ENCODE results near the gene CASK.

The CASK gene, protein sequence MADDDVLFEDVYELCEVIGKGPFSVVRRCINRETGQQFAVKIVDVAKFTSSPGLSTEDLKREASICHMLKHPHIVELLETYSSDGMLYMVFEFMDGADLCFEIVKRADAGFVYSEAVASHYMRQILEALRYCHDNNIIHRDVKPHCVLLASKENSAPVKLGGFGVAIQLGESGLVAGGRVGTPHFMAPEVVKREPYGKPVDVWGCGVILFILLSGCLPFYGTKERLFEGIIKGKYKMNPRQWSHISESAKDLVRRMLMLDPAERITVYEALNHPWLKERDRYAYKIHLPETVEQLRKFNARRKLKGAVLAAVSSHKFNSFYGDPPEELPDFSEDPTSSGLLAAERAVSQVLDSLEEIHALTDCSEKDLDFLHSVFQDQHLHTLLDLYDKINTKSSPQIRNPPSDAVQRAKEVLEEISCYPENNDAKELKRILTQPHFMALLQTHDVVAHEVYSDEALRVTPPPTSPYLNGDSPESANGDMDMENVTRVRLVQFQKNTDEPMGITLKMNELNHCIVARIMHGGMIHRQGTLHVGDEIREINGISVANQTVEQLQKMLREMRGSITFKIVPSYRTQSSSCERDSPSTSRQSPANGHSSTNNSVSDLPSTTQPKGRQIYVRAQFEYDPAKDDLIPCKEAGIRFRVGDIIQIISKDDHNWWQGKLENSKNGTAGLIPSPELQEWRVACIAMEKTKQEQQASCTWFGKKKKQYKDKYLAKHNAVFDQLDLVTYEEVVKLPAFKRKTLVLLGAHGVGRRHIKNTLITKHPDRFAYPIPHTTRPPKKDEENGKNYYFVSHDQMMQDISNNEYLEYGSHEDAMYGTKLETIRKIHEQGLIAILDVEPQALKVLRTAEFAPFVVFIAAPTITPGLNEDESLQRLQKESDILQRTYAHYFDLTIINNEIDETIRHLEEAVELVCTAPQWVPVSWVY

DNA sequence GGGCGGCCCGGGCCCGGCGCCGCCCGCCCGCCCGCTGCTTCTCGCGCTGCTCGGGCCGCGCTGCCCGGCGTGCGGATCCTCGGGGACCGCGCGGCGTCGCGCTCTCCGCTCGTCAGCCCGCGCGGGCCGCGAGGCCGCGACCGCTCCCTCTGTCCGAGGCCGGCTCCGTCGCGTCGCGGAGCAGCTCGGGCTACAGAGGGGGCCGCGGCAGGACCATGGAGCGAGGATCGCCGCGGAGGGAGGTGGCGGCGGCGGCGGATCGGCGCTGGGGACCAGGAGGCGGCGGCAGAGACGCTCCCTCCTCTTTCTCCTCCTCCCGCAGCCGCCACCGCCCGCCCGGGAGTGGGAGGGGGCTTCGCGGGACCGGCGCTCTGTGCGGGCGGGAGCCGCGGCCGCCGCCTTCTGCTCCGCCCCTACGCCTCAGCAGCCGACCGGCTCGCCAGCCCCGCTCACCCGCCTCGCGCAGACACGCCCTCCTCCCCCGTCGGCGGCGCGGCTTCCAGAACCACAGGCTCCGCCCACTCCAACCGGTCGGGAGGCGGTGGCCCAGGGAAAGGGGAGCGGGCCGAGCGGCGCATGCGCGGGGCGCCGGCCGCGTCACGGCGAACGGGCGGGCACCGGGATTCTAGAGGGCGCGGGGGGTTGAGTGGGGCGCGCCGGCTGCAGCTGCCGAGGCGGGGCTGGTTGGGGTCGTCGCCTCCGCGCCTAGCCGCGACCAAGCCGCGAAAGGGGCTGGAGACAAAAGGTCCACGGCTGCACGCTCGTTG, at the start of gene CASK:
TSS of gene CASK (minus strand) at position 344 of the 767 bp plus-strand sequence. CDS start 566 bp downstream, outside the sequence.
- H3K36me3 ChIP-seq (ENCODE audit: control insufficient read depth in 1 of 2, insufficient read depth in 2 of 2, low read length in 2 of 2) = no peaks in the 10 kb centered on the region
- peaks cover 0 to 4% of the 10 kb centered on the region in 2 donors for H3K4me1 ChIP-seq (ENCODE audit: control insufficient read depth in 1 of 2, insufficient read depth in 2 of 2, low read length in 2 of 2)
- H3K27me3 ChIP-seq (ENCODE audit: low read depth, low read length) = no peaks in the 10 kb centered on the region
- H3K27ac ChIP-seq (ENCODE audit: low read length) = peak within 1 kb of the TSS; percentile 87
- peak within 1 kb of the TSS; percentile 75 to 79 for H3K4me3 ChIP-seq (ENCODE audit: low read depth in 1 of 2, low read length in 2 of 2)
- no peaks in the 10 kb centered on the region for H3K9me3 ChIP-seq (ENCODE audit: control insufficient read depth in 1 of 2, low read length in 2 of 2)

DNA sequence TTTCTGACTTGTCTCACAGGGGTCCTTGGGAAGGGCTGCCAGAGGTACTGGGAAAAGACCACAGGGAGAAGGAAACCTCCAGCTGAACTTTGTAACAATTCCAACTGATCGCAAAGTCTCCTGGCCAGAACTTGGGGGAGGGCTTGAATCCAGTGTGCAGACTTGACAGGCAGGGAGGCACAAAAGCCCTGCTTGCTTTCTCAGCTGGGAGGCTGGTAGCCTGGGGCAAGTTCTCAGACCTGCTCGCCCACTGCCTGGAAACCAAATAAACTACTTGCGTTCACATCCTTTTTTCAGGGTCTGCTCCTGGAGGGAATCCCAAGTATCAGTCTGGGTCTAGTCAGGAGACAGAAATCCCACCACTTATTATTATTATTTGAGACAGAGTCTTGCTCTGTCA, 48.0 kb upstream of the CASK start:
- no peak overlapping the region for H3K27ac ChIP-seq (ENCODE audit: low read length)
- H3K36me3 ChIP-seq (ENCODE audit: control insufficient read depth in 1 of 2, insufficient read depth in 2 of 2, low read length in 2 of 2) = no peaks in the 10 kb centered on the region
- H3K4me1 ChIP-seq (ENCODE audit: control insufficient read depth in 1 of 2, insufficient read depth in 2 of 2, low read length in 2 of 2) = no peaks in the 10 kb centered on the region
- H3K4me3 ChIP-seq (ENCODE audit: low read depth in 1 of 2, low read length in 2 of 2) = no peak overlapping the region
- H3K9me3 ChIP-seq (ENCODE audit: control insufficient read depth in 1 of 2, low read length in 2 of 2) = no peaks in the 10 kb centered on the region
- H3K27me3 ChIP-seq (ENCODE audit: low read depth, low read length) = no peaks in the 10 kb centered on the region

DNA sequence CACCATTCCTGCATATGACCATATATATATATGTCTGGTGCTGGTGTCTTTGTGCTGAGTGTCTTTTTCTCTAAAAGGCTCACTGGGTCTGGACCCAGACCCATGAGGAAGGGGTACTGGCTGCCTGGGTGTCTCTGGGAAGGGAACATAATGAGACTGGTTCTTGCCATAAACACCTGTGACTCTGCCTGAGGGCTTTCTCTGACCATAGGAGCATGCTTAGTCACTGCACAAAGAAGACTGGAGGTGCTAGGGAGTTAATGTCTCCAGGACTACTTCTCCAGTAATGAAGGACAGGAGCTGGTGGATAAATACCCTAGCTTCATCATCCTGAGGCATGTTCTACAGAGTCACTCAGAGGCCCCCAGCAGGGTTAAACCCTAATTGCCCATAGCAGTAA, 47.1 kb upstream of the CASK start:
- Histone ChIP-seq H3K4me3 (ENCODE audit: low read depth in 1 of 2, low read length in 2 of 2) (no peak overlapping the region), H3K4me1 (ENCODE audit: control insufficient read depth in 1 of 2, insufficient read depth in 2 of 2, low read length in 2 of 2) (no peaks in the 10 kb centered on the region), H3K36me3 (ENCODE audit: control insufficient read depth in 1 of 2, insufficient read depth in 2 of 2, low read length in 2 of 2) (no peaks in the 10 kb centered on the region), H3K27ac (ENCODE audit: low read length) (no peak overlapping the region), H3K27me3 (ENCODE audit: low read depth, low read length) (no peaks in the 10 kb centered on the region), H3K9me3 (ENCODE audit: control insufficient read depth in 1 of 2, low read length in 2 of 2) (no peaks in the 10 kb centered on the region)

DNA sequence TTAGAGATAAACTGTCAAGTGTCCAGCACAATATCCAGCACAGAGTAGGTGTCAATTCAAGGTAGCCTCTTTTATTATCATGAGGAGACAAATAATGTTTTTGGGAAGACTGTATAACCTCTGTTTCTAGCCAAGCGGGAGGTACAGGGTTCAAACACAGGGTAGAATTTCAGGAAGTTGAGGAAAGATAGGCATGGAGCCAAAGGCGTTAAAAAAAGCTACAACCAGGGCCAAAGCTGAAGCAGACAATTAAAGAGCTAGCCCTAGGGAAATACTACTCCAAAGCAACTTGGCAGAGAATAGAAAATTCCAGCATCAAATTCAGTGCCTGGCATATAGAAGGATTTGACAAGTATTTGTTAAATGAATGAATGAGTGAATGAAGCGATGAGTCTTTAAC, 40.0 kb upstream of the CASK start:
- Histone ChIP-seq H3K4me3 (ENCODE audit: low read depth in 1 of 2, low read length in 2 of 2) (no peak overlapping the region), H3K27me3 (ENCODE audit: low read depth, low read length) (no peaks in the 10 kb centered on the region), H3K9me3 (ENCODE audit: control insufficient read depth in 1 of 2, low read length in 2 of 2) (no peaks in the 10 kb centered on the region), H3K4me1 (ENCODE audit: control insufficient read depth in 1 of 2, insufficient read depth in 2 of 2, low read length in 2 of 2) (no peaks in the 10 kb centered on the region), H3K27ac (ENCODE audit: low read length) (no peak overlapping the region), H3K36me3 (ENCODE audit: control insufficient read depth in 1 of 2, insufficient read depth in 2 of 2, low read length in 2 of 2) (no peaks in the 10 kb centered on the region)

DNA sequence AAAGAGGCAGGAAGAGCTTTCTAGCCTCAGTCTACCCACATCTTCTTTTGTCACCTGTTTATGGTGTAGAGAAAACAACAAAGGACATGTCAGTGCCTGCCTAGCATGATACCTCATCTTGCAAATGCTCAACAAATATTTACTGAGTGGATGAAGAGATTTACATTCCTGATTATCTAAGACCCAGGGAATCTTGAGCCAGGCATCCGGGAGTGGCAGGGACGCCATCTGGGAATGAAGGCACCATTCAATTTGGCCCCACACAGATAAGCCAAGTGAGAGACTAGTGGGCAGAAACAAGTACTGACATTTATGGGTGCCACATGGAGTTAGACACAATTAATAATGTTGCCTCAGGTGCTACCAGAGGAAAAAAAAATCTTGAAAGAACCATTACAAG, 36.8 kb upstream of the CASK start:
- no peaks in the 10 kb centered on the region for H3K9me3 ChIP-seq (ENCODE audit: control insufficient read depth in 1 of 2, low read length in 2 of 2)
- H3K4me1 ChIP-seq (ENCODE audit: control insufficient read depth in 1 of 2, insufficient read depth in 2 of 2, low read length in 2 of 2) = no peaks in the 10 kb centered on the region

DNA sequence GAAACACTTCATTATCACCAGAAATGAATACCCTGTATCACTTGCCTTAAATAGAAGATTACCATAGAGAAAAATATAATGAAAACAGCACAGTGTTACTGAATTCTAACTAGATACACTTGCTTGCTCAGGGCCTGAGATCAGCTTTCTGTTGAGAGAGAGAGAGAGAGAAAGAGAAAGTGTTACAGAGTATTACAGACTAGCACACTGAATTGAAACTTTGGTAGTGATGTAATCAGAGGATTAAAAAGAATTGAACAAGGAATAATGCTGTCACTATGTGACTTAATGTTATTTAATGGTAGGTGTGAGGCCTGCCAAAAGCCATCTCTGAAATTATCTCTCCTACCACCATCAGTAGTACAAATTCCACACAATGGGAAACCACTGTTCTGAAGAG, 35.5 kb upstream of the CASK start:
- Histone ChIP-seq H3K36me3 (ENCODE audit: control insufficient read depth in 1 of 2, insufficient read depth in 2 of 2, low read length in 2 of 2) (no peaks in the 10 kb centered on the region), H3K9me3 (ENCODE audit: control insufficient read depth in 1 of 2, low read length in 2 of 2) (no peaks in the 10 kb centered on the region), H3K4me1 (ENCODE audit: control insufficient read depth in 1 of 2, insufficient read depth in 2 of 2, low read length in 2 of 2) (no peaks in the 10 kb centered on the region), H3K4me3 (ENCODE audit: low read depth in 1 of 2, low read length in 2 of 2) (no peak overlapping the region), H3K27me3 (ENCODE audit: low read depth, low read length) (no peaks in the 10 kb centered on the region), H3K27ac (ENCODE audit: low read length) (no peak overlapping the region)

More for the DNA sequence above, 36.8 kb upstream of the CASK start:
- no peak overlapping the region for H3K4me3 ChIP-seq (ENCODE audit: low read depth in 1 of 2, low read length in 2 of 2)
- H3K27me3 ChIP-seq (ENCODE audit: low read depth, low read length) = no peaks in the 10 kb centered on the region
- no peak overlapping the region for H3K27ac ChIP-seq (ENCODE audit: low read length)
- H3K36me3 ChIP-seq (ENCODE audit: control insufficient read depth in 1 of 2, insufficient read depth in 2 of 2, low read length in 2 of 2) = no peaks in the 10 kb centered on the region

DNA sequence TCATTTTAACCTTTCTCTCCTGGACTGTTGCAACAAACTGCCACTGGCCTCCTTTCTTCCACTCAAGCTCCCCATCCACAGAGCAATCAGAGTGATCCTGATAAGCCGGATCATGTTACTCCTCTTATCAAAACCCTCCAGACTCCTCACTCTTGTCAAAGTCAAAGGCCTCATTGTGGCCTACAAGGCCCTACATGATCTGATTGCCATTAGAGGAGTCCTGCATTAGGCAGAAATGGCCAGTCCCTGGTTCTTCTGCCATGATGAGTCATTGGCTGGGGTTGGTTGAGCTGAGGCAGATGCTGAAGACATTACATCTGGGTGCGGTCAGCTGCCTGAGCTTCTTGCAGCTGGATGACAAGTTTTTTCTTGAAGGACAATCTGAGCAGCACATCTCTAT, 32.7 kb upstream of the CASK start:
- Histone ChIP-seq H3K4me3 (ENCODE audit: low read depth in 1 of 2, low read length in 2 of 2) (no peak overlapping the region), H3K9me3 (ENCODE audit: control insufficient read depth in 1 of 2, low read length in 2 of 2) (no peaks in the 10 kb centered on the region), H3K27ac (ENCODE audit: low read length) (no peak overlapping the region), H3K27me3 (ENCODE audit: low read depth, low read length) (no peaks in the 10 kb centered on the region), H3K36me3 (ENCODE audit: control insufficient read depth in 1 of 2, insufficient read depth in 2 of 2, low read length in 2 of 2) (no peaks in the 10 kb centered on the region), H3K4me1 (ENCODE audit: control insufficient read depth in 1 of 2, insufficient read depth in 2 of 2, low read length in 2 of 2) (no peaks in the 10 kb centered on the region)

DNA sequence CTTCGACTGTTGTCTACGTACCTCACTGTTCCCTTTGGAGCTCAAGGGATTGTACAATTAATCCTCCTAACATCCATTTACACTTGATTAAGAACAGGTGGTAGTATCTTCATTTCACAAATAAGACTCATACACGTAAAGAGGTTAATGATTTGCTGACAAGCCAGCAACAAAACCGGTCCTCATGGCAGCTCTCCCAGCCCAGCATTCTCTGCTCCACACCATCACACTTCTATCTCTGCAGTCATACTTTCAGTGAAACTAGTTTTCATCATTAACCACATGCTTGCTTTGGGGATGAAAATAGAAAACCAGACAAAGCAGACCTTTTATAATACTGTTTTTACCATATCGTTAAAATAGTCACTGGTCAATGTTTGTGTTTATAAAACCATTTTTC, 28.7 kb upstream of the CASK start:
- Histone ChIP-seq H3K4me3 (ENCODE audit: low read depth in 1 of 2, low read length in 2 of 2) (no peak overlapping the region), H3K27ac (ENCODE audit: low read length) (no peak overlapping the region), H3K27me3 (ENCODE audit: low read depth, low read length) (no peaks in the 10 kb centered on the region), H3K9me3 (ENCODE audit: control insufficient read depth in 1 of 2, low read length in 2 of 2) (no peaks in the 10 kb centered on the region), H3K36me3 (ENCODE audit: control insufficient read depth in 1 of 2, insufficient read depth in 2 of 2, low read length in 2 of 2) (no peaks in the 10 kb centered on the region), H3K4me1 (ENCODE audit: control insufficient read depth in 1 of 2, insufficient read depth in 2 of 2, low read length in 2 of 2) (no peaks in the 10 kb centered on the region)

DNA sequence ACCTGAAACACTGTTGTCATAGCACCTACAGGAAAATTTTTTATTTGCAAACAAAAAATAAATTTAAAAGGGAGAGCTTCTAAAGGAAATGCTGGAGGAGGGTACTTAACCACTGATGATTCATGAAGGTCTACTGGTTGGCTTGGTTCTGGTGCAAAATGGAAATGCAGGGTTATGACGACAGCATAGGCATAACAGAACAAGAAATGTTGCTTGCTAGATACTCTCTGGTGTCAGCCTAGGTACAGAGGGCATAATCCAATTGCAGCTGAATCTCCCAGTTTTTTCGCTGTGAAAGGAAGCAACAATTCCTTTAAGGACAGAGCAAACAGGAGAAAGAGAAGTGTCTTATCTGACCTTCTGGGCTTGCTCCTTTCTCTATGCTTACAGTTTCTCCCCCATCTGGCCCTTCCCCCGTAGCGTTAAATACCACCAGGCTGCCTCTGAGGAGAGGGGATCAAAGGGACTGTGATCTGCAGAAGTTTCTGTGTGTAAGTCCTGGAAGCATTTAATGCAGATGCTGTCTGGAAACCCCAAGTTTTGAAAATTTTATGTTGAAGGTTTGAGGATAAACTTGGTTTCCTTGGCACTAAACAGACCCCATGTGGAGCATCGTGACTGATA, 23.7 kb upstream of the CASK start:
- no peaks in the 10 kb centered on the region for H3K9me3 ChIP-seq (ENCODE audit: control insufficient read depth in 1 of 2, low read length in 2 of 2)
- no peaks in the 10 kb centered on the region for H3K4me1 ChIP-seq (ENCODE audit: control insufficient read depth in 1 of 2, insufficient read depth in 2 of 2, low read length in 2 of 2)
- H3K27ac ChIP-seq (ENCODE audit: low read length) = no peak overlapping the region
- no peak overlapping the region for H3K4me3 ChIP-seq (ENCODE audit: low read depth in 1 of 2, low read length in 2 of 2)
- no peaks in the 10 kb centered on the region for H3K36me3 ChIP-seq (ENCODE audit: control insufficient read depth in 1 of 2, insufficient read depth in 2 of 2, low read length in 2 of 2)
- no peaks in the 10 kb centered on the region for H3K27me3 ChIP-seq (ENCODE audit: low read depth, low read length)

DNA sequence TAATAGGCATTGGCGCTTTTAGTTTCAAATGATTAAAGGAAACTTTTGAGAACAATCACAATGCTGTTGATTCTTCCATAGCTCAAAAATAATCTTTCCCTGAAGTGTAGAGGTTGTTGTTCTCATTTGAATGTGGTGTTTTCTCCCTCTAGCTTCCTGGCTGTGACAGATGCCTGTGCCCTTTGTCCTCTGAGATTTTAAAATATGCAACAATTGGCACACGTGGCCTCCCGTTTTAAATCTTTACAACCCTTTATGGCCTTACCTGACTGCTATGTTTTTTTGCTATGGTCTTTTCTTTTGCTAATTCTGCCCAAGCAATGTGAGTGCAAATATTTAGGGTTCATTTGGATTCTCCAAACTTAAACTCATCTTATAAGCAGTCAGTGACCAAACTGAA, 22.9 kb upstream of the CASK start:
- Histone ChIP-seq H3K27me3 (ENCODE audit: low read depth, low read length) (no peaks in the 10 kb centered on the region), H3K4me3 (ENCODE audit: low read depth in 1 of 2, low read length in 2 of 2) (no peak overlapping the region), H3K27ac (ENCODE audit: low read length) (peak overlapping the region; percentile 21), H3K9me3 (ENCODE audit: control insufficient read depth in 1 of 2, low read length in 2 of 2) (no peaks in the 10 kb centered on the region), H3K36me3 (ENCODE audit: control insufficient read depth in 1 of 2, insufficient read depth in 2 of 2, low read length in 2 of 2) (no peaks in the 10 kb centered on the region), H3K4me1 (ENCODE audit: control insufficient read depth in 1 of 2, insufficient read depth in 2 of 2, low read length in 2 of 2) (no peaks in the 10 kb centered on the region)

All from muscle layer of duodenum (tissue), 2 donors.